Astrocyte of the cerebellum (primary cell): ENCODE results near the gene MACC1.

Source experiments
- DNase-seq: peaks from one replicate; pipeline ENCODE4 v3.0.0-alpha.2; 2011; ENCODE audit warnings: low read depth
- H3K4me3 ChIP-seq: 2 replicates; pipeline ENCODE4 v1.5.1; 2011; ENCODE audit warnings: mild to moderate bottlenecking, low read depth, low read length, moderate library complexity
- in situ Hi-C: cut with HindIII; loops from 2 replicates; pipeline ENCODE4 v1.10.0; 2017; ENCODE audit warnings: low sequenced_read_pairs
- TF ChIP-seq, protein P1 (sequence below): IDR thresholded peaks from 2 replicates; pipeline ENCODE4 v1.5.1; 2012; ENCODE audit warnings: low read length, low read depth, moderate library complexity, mild to moderate bottlenecking; ENCODE audit errors: missing control alignments

MACC1 gene

GRCh38 chr7:20237464-20238193 is 20.4 kb upstream of the MACC1 start:
- in situ Hi-C loops = no loop called here
- TF ChIP-seq, protein P1, sequence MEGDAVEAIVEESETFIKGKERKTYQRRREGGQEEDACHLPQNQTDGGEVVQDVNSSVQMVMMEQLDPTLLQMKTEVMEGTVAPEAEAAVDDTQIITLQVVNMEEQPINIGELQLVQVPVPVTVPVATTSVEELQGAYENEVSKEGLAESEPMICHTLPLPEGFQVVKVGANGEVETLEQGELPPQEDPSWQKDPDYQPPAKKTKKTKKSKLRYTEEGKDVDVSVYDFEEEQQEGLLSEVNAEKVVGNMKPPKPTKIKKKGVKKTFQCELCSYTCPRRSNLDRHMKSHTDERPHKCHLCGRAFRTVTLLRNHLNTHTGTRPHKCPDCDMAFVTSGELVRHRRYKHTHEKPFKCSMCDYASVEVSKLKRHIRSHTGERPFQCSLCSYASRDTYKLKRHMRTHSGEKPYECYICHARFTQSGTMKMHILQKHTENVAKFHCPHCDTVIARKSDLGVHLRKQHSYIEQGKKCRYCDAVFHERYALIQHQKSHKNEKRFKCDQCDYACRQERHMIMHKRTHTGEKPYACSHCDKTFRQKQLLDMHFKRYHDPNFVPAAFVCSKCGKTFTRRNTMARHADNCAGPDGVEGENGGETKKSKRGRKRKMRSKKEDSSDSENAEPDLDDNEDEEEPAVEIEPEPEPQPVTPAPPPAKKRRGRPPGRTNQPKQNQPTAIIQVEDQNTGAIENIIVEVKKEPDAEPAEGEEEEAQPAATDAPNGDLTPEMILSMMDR = no peak
- no peak overlapping the region for H3K4me3 ChIP-seq
- DNase-seq = no peak

DNA sequence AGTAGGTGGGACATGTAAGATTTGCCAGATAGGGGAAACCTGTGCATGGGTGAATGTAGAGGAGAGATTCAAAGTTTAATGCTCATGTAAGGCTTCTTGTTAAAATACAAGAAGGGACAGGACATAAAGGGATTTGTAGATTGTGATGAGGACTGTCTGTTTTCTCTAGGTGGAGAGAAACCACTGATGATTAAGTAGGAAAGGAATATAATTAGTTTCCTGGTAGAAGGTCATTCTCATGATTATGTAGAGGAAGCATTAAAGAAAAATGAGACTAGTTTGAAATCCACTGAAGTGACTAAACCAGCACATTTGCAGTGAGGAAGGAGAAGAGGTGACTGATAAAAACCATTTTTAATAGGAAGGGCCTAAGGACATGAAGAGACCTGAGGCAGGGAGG is 19.6 kb upstream of the MACC1 start:
- TF ChIP-seq, protein P1 = no peak
- H3K4me3 ChIP-seq = no peak overlapping the region
- in situ Hi-C loops = no loop called here
- no peak for DNase-seq

DNA sequence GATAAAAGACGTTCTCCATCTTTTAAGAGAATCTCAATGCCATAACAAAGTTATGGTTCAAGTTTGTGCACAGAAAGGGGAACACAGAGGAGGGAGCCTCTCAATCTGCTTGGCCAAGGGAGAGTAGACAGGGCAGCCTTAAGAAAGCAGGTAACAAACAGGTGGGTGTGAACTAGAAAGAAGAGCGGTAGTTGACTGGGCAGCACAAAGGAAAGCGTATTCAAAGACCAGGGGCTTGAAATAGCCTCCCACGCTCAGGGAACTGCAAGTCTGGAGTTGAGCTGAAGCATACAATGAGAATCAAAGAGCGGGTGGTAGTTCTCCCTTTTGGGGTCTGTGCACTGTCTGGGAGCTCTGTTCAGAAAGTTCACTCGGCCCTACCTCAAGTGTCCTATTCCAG is 18.9 kb upstream of the MACC1 start:
- DNase-seq = no peak
- TF ChIP-seq, protein P1 = no peak
- in situ Hi-C loops = no loop called here
- H3K4me3 ChIP-seq = no peak overlapping the region

DNA sequence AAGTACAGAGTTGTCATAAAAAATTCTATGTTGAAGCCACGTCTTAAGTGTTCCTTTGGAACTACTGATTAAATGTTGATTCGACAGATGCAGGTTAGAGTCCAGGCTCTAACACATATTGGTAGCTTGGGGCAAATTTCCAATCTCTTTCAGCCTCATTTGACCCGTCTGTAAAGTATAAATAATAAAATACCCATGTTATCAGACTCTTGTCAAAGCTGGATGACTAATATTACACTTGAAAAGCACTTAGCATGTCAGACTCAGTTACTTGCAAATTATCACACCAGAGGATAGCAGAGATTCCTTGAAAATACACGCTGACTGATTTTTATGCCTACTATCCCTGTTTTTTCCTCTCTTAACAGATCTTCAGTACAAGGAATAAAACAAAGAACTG is 18.1 kb upstream of the MACC1 start:
- no peak for DNase-seq
- TF ChIP-seq, protein P1 = no peak
- in situ Hi-C loops = no loop called here
- no peak overlapping the region for H3K4me3 ChIP-seq

DNA sequence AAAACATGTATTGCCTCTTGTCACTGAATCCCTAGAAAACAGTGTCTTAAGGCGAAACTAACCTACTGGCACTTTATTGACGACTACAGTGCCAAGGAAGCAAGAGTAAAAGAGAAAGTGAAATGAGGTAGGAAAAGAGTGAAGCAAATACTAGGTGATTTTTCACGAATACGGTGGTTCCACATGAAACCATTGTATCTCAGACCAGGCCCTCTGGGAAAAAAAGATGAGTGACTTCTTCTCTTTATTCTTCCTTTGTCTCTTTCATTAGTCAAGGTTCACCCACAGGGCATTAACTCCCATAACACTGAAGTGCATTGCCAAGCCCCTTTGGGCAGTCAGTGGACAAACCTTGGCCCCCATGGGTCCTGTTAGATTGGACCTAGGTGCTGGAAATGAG is 16.2 kb upstream of the MACC1 start:
- TF ChIP-seq, protein P1 = no peak
- DNase-seq = no peak
- in situ Hi-C loops = no loop called here
- H3K4me3 ChIP-seq = no peak overlapping the region

GRCh38 chr7:20232848-20233247 is 15.7 kb upstream of the MACC1 start:
- no peak for DNase-seq

More at GRCh38 chr7:20232848-20233247, 15.7 kb upstream of the MACC1 start:
- H3K4me3 ChIP-seq = no peak overlapping the region
- in situ Hi-C loops = no loop called here
- TF ChIP-seq, protein P1 = no peak
